ENCODE results near the gene TRMT112. TPM values are rescaled to one million over a fixed set of nuclear protein-coding genes. Genes with fewer than 3 reads are reported as not detected.

TRMT112 gene
- total RNA-seq: 100 to 1,000 TPM; 171 to 203 TPM

DNA sequence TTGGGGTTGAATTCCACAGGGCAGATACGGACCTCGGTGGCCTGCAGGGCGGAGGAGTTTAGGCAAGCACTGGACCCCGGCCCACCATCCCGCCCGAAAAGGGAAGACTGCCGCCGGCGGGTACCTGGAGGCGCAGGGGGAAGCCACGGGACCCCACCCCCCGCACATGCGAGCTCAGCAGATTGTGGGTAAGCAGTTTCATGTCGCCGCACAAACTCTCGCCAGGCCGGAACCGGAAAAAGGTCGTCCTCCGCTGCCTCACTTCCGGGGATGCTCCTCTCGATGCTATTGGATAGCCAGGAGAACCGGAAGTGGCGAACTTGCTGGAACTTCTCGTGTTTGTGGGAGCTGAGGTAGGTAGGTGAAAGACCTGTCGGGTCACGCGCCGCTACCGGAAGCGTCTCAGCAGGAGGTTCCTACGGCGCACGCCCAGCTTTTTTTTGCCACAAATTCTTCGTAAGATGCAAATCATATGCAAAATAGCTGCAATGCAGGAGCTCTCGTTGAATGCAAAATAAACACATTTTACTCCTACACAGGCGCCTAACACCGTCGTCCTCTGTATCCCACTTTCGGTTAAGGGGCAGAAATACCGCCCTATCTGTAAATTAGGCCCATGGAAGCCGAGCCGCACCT lies at the start of gene TRMT112:
TRMT112 (minus strand) TSS at position 235 of the 636 bp plus-strand sequence; CDS start at position 202, 33 bp downstream.
- peak within 1 kb of the TSS; percentile 93 to 97 for H3K27ac Mint-ChIP-seq
- no peaks in the 10 kb centered on the region for H3K36me3 Mint-ChIP-seq
- H3K4me3 Mint-ChIP-seq: peak within 1 kb of the TSS; percentile 89
- peaks cover 49 to 51% of the 10 kb centered on the region in 2 donors for H3K4me1 Mint-ChIP-seq (ENCODE audit: low read depth in 2 of 2)
- DNase-seq (ENCODE audit: low spot score) (peak; percentile 97), ATAC-seq (peak; percentile 80 to 87)
- H3K9me3 Mint-ChIP-seq: no peaks in the 10 kb centered on the region
- H3K27me3 Mint-ChIP-seq: no peaks in the 10 kb centered on the region

DNA sequence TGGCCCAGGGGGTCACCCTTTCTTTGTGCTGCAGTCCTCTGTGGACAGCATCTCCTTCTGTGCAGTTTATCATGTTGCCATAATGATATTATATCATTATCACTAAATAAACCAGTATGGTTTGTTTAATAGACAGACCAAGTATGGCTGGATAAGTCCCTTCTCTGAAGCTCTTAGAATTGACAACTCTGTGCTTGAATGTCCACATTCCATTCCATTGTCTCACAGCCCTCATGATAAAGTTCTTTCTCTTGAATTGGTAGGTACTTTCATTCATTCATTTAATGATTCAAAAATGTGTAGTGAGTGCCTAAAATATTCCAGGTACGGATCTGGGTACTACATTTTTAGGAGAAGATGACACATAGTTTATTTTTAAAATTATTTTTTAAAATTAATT lies 49.4 kb upstream of the TRMT112 start:
- ATAC-seq (no peak), DNase-seq (ENCODE audit: low spot score) (no peak)
- Mint-ChIP-seq H3K4me3 (no peak overlapping the region), H3K4me1 (ENCODE audit: low read depth in 2 of 2) (peaks cover 0 to 6% of the 10 kb centered on the region in 2 donors), H3K27ac (no peak overlapping the region), H3K27me3 (no peaks in the 10 kb centered on the region), H3K9me3 (no peaks in the 10 kb centered on the region), H3K36me3 (peaks cover 6% of the 10 kb centered on the region)

GRCh38 chr11:64364911-64365310 lies 47.6 kb upstream of the TRMT112 start:
- Mint-ChIP-seq H3K36me3 (peaks cover 6% of the 10 kb centered on the region), H3K9me3 (no peaks in the 10 kb centered on the region), H3K4me3 (no peak overlapping the region), H3K27me3 (no peaks in the 10 kb centered on the region), H3K4me1 (ENCODE audit: low read depth in 2 of 2) (peaks cover 4 to 6% of the 10 kb centered on the region in 2 donors), H3K27ac (no peak overlapping the region)
- ATAC-seq (no peak), DNase-seq (ENCODE audit: low spot score) (no peak)

DNA sequence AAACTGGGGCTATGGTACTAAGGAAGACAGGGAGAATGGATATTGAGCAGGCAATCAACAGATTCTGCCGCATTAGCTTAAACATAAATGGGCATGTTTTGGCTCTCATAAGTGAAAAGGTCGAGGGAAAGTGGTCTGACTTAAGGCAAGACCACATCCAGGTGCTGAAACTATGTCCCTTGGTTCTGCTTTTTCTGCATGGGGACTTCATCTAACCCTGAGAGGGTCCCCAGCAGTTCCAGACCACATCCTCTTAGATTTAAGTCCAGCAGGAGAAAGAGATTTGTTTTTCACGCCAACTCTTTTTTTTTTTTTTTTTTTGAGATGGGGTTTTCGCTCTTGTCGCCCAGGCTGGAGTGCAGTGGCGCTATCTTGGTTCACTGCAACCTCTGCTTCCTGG lies 47.1 kb upstream of the TRMT112 start:
- Mint-ChIP-seq H3K27me3 (no peaks in the 10 kb centered on the region), H3K36me3 (peaks cover 6% of the 10 kb centered on the region), H3K4me1 (ENCODE audit: low read depth in 2 of 2) (peaks cover 9% of the 10 kb centered on the region in 2 donors), H3K27ac (peak overlapping the region in 1 of 2 donors; percentile 42), H3K9me3 (no peaks in the 10 kb centered on the region), H3K4me3 (no peak overlapping the region)
- no peak for ATAC-seq
- DNase-seq (ENCODE audit: low spot score): no peak

DNA sequence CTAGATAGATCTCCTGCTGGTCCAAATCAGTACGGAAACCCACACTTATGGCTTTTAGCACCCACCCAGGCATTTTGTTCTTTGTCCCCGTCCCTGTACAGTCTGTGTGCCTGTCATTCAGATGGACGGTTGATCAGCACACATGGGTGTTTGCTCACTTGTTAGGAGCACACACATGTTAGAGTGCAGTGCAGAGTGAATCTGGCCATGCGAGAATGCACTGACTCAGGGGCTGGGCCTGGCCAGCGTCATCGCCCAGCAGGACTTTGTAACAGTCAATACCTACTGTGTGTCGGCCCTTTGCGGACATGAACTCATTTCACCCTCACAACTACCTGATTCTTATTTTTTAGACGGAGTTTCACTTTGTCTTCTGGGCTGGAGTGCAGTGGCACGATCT lies 45.0 kb upstream of the TRMT112 start:
- no peaks in the 10 kb centered on the region for H3K9me3 Mint-ChIP-seq
- H3K27me3 Mint-ChIP-seq: no peaks in the 10 kb centered on the region
- peaks cover 6% of the 10 kb centered on the region for H3K36me3 Mint-ChIP-seq
- no peak overlapping the region for H3K4me3 Mint-ChIP-seq
- H3K27ac Mint-ChIP-seq: no peak overlapping the region
- peaks cover 9 to 16% of the 10 kb centered on the region in 2 donors for H3K4me1 Mint-ChIP-seq (ENCODE audit: low read depth in 2 of 2)
- ATAC-seq (no peak), DNase-seq (ENCODE audit: low spot score) (no peak)

DNA sequence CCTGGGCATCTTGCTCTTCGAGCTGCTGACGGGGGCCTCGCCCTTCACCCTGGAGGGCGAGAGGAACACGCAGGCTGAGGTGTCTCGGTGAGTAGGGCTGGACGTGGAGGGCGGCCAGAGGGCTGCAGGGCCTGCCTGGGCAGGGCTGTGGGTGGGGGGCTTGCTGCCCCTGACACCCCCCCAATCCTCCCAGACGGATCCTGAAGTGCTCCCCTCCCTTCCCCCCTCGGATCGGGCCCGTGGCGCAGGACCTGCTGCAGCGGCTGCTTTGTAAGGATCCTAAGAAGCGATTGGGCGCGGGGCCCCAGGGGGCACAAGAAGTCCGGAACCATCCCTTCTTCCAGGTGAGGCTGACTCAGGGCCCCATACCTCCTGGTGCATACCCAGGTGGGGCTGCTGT lies 44.3 kb upstream of the TRMT112 start:
- peaks cover 3% of the 10 kb centered on the region for H3K36me3 Mint-ChIP-seq
- H3K27ac Mint-ChIP-seq: no peak overlapping the region
- DNase-seq (ENCODE audit: low spot score) (no peak), ATAC-seq (no peak)
- H3K27me3 Mint-ChIP-seq: no peaks in the 10 kb centered on the region
- H3K9me3 Mint-ChIP-seq: no peaks in the 10 kb centered on the region
- peaks cover 11 to 17% of the 10 kb centered on the region in 2 donors for H3K4me1 Mint-ChIP-seq (ENCODE audit: low read depth in 2 of 2)
- H3K4me3 Mint-ChIP-seq: no peak overlapping the region

- DNase-seq (ENCODE audit: low spot score) (no peak), ATAC-seq (no peak)
- Mint-ChIP-seq H3K4me3 (peak overlapping the region; percentile 90), H3K4me1 (ENCODE audit: low read depth in 2 of 2) (peaks cover 16 to 18% of the 10 kb centered on the region in 2 donors), H3K36me3 (no peaks in the 10 kb centered on the region), H3K27me3 (no peaks in the 10 kb centered on the region), H3K9me3 (no peaks in the 10 kb centered on the region), H3K27ac (no peak overlapping the region)
Observed at GRCh38 chr11:64360448-64360921, 43.1 kb upstream of the TRMT112 start.

- Mint-ChIP-seq H3K4me1 (ENCODE audit: low read depth in 2 of 2) (peaks cover 16 to 18% of the 10 kb centered on the region in 2 donors), H3K27me3 (no peaks in the 10 kb centered on the region), H3K9me3 (no peaks in the 10 kb centered on the region), H3K4me3 (peak overlapping the region; percentile 90), H3K27ac (peak overlapping the region; percentile 36 to 78), H3K36me3 (no peaks in the 10 kb centered on the region)
- ATAC-seq (no peak), DNase-seq (ENCODE audit: low spot score) (no peak)
Observed at GRCh38 chr11:64359712-64360445, 42.5 kb upstream of the TRMT112 start.

DNA sequence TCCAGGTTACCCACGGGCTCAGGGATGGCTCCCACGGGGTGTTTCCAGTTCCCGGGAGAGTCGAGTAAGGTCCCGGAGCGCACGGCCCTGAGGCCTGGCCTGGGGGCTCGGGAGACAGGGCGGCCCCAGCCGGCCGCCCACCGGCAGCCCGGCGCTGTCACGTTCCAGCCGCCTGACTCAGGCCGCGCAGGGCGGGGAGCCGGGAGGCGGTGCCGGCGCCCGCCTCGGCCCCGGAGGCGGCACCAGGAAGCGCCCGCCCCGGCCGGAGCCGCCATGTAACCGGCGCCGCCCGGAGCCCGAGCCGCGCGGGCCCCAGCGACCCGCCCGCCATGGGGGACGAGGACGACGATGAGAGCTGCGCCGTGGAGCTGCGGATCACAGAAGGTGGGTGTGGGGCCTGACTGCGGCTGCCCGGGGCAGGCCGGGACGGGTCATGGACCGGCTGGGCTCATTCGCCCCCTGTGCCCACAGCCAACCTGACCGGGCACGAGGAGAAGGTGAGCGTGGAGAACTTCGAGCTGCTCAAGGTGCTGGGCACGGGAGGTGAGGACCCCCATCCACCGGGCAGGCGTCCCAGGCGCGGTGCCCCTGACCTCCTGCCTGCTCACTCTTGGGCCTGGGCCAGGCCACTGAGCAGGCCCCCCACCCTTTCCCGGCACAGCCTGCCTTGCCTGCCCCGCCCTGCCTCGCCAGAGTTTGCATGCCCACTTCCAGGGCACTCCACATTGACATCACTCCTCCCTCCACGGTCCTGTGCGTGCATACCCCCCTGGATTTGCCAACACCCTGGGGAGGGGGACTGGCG lies 41.8 kb upstream of the TRMT112 start, which contains the start of gene RPS6KA4:
RPS6KA4 (plus strand) TSS at position 256 of the 805 bp plus-strand sequence; CDS start at position 330, 74 bp downstream.
- DNase-seq (ENCODE audit: low spot score) (peak; percentile 78), ATAC-seq (peak; percentile 90 to 92)
- H3K9me3 Mint-ChIP-seq: no peaks in the 10 kb centered on the region
- no peaks in the 10 kb centered on the region for H3K36me3 Mint-ChIP-seq
- H3K27ac Mint-ChIP-seq: peak within 1 kb of the TSS; percentile 36 to 78
- peak within 1 kb of the TSS; percentile 90 for H3K4me3 Mint-ChIP-seq
- peaks cover 16 to 18% of the 10 kb centered on the region in 2 donors for H3K4me1 Mint-ChIP-seq (ENCODE audit: low read depth in 2 of 2)
- H3K27me3 Mint-ChIP-seq: no peaks in the 10 kb centered on the region

- no peaks in the 10 kb centered on the region for H3K36me3 Mint-ChIP-seq
- peak in 1 of 2 donors; percentile 1 for ATAC-seq
Observed at GRCh38 chr11:64358536-64358906, 41.2 kb upstream of the TRMT112 start.

GRCh38 chr11:64357904-64358535 lies 40.7 kb upstream of the TRMT112 start:
- peak; percentile 31 to 41 for ATAC-seq
- H3K27ac Mint-ChIP-seq: peak overlapping the region in 1 of 2 donors; percentile 35

More at GRCh38 chr11:64358536-64358906, 41.2 kb upstream of the TRMT112 start:
- Mint-ChIP-seq H3K27me3 (no peaks in the 10 kb centered on the region), H3K27ac (no peak overlapping the region), H3K4me3 (no peak overlapping the region), H3K9me3 (no peaks in the 10 kb centered on the region), H3K4me1 (ENCODE audit: low read depth in 2 of 2) (peaks cover 16 to 18% of the 10 kb centered on the region in 2 donors)
- no peak for DNase-seq (ENCODE audit: low spot score)

GRCh38 chr11:64357446-64357845 lies 40.1 kb upstream of the TRMT112 start:
- ATAC-seq (no peak), DNase-seq (ENCODE audit: low spot score) (no peak)
- H3K4me3 Mint-ChIP-seq: peak overlapping the region; percentile 64
- H3K27ac Mint-ChIP-seq: peak overlapping the region in 1 of 2 donors; percentile 35
- H3K27me3 Mint-ChIP-seq: no peaks in the 10 kb centered on the region
- peaks cover 16 to 18% of the 10 kb centered on the region in 2 donors for H3K4me1 Mint-ChIP-seq (ENCODE audit: low read depth in 2 of 2)
- no peaks in the 10 kb centered on the region for H3K36me3 Mint-ChIP-seq
- H3K9me3 Mint-ChIP-seq: no peaks in the 10 kb centered on the region

More at GRCh38 chr11:64357904-64358535, 40.7 kb upstream of the TRMT112 start:
- Mint-ChIP-seq H3K36me3 (no peaks in the 10 kb centered on the region), H3K9me3 (no peaks in the 10 kb centered on the region), H3K4me1 (ENCODE audit: low read depth in 2 of 2) (peaks cover 16 to 18% of the 10 kb centered on the region in 2 donors), H3K4me3 (peak overlapping the region; percentile 64), H3K27me3 (no peaks in the 10 kb centered on the region)
- DNase-seq (ENCODE audit: low spot score): no peak
